Neural cell (in vitro differentiated cells): Measurements from ENCODE around the gene TYK2. TPM values are rescaled to one million over a fixed set of nuclear protein-coding genes. Genes with fewer than 3 reads are reported as not detected.
"Not testable (repeated sequence)": the region's sequence is repeated elsewhere in the genome, so short reads cannot be mapped to it uniquely, and the experiment has no call there.

Experiments
- H2AFZ ChIP-seq: fragments of 200-600, 300-800 bp; sonication (generic), shearing (Covaris generic); 2 replicates; pipeline ENCODE4 v1.6.0; 2014; ENCODE audit warnings: low read depth, mild to moderate bottlenecking, antibody characterized with exemption, low read length, moderate library complexity
- H3F3A ChIP-seq: fragments of 200-600 bp; shearing (Covaris generic); 2 replicates; pipeline ENCODE4 v1.6.1; 2016; ENCODE audit warnings: mild to moderate bottlenecking, moderate library complexity, mixed read lengths, antibody characterized with exemption, low read length; ENCODE audit not compliant: insufficient read depth, poor library complexity, severe bottlenecking
- H3K27ac ChIP-seq: fragments of 200-600, 300-800 bp; sonication (generic), shearing (Covaris generic); 2 replicates; pipeline ENCODE4 v1.5.1; 2014; ENCODE audit warnings: mild to moderate bottlenecking, low read length, moderate library complexity
- H3K27me3 ChIP-seq: fragments of 300-800, 200-600 bp; sonication (generic), shearing (Covaris generic); 2 replicates; pipeline ENCODE4 v1.6.0; 2014; ENCODE audit warnings: mild to moderate bottlenecking, low read depth, low read length, moderate library complexity; ENCODE audit not compliant: insufficient read depth
- H3K36me3 ChIP-seq: fragments of 300-800, 200-600 bp; sonication (generic), shearing (Covaris generic); 2 replicates; pipeline ENCODE4 v1.5.1; 2014; ENCODE audit warnings: mild to moderate bottlenecking, antibody characterized with exemption, low read length, moderate library complexity; ENCODE audit not compliant: insufficient read depth
- H3K4me2 ChIP-seq: fragments of 300-800, 200-600 bp; sonication (generic), shearing (Covaris generic); 2 replicates; pipeline ENCODE4 v1.6.0; 2014; ENCODE audit warnings: mild to moderate bottlenecking, low read length
- H3K4me3 ChIP-seq: fragments of 300-800, 200-600 bp; sonication (generic), shearing (Covaris generic); 2 replicates; pipeline ENCODE4 v1.5.1; 2014; ENCODE audit warnings: mild to moderate bottlenecking, low read length, moderate library complexity
- H3K79me2 ChIP-seq: fragments of 200-600 bp; shearing (Covaris generic); replicated peaks from 2 replicates; pipeline ENCODE4 v1.6.0; 2014; ENCODE audit warnings: mild to moderate bottlenecking, low read length, moderate library complexity; ENCODE audit not compliant: insufficient read depth
- H3K9ac ChIP-seq: fragments of 300-800, 200-600 bp; sonication (generic), shearing (Covaris generic); 2 replicates; pipeline ENCODE4 v1.6.1; 2016; ENCODE audit warnings: mild to moderate bottlenecking, low read length, mixed read lengths
- H3K9me2 ChIP-seq: fragments of 200-600 bp; shearing (Covaris generic); 2 replicates; pipeline ENCODE4 v1.6.1; 2016; ENCODE audit warnings: mild to moderate bottlenecking, low read length, mixed read lengths; ENCODE audit not compliant: insufficient read depth
- H3K9me3 ChIP-seq: fragments of 200-600, 300-800 bp; sonication (generic), shearing (Covaris generic); 2 replicates; pipeline ENCODE4 v1.6.1; 2016; ENCODE audit warnings: mild to moderate bottlenecking, mixed run types, low read length, moderate library complexity, mixed read lengths
- H4K20me1 ChIP-seq: fragments of 200-600 bp; shearing (Covaris generic); 2 replicates; pipeline ENCODE4 v1.6.1; 2016; ENCODE audit warnings: mild to moderate bottlenecking, mixed run types; ENCODE audit not compliant: insufficient read depth
- CTCF ChIP-seq: fragments of 450-650 bp; IDR thresholded peaks from 2 replicates; pipeline ENCODE4 v1.5.1; 2014; ENCODE audit warnings: antibody characterized with exemption, mild to moderate bottlenecking, moderate library complexity; ENCODE audit not compliant: poor library complexity, severe bottlenecking
- RAD21 ChIP-seq: fragments of 450-650 bp; conservative IDR thresholded peaks from 2 replicates; pipeline ENCODE4 v1.6.1; 2014; ENCODE audit warnings: antibody characterized with exemption, mild to moderate bottlenecking, moderate library complexity
- REST ChIP-seq: IDR thresholded peaks from 2 replicates; pipeline ENCODE4 v1.6.1; 2012; ENCODE audit warnings: borderline replicate concordance
- SMC3 ChIP-seq: fragments of 450-650 bp; conservative IDR thresholded peaks from 2 replicates; pipeline ENCODE4 v1.6.1; 2014; ENCODE audit warnings: antibody characterized with exemption, mild to moderate bottlenecking, moderate library complexity; ENCODE audit not compliant: poor library complexity
- TAF1 ChIP-seq: IDR thresholded peaks from 2 replicates; pipeline ENCODE4 v1.6.1; 2012; ENCODE audit warnings: low read depth
- polyA plus RNA-seq: library from polyadenylated mRNA; depleted of rRNA; stranded (reverse); fragments of >200 nt; gene quantifications from 2 replicates; pipeline ENCODE4 v1.2.3, GENCODE V29; 2014

The TYK2 gene
- polyA plus RNA-seq, 1 donor from 2014 or later: 95.8 TPM

GRCh38 chr19:10384580-10384979 is 4.2 kb upstream of the TYK2 start:
- Histone ChIP-seq H3K4me2 (no peak overlapping the region), H3K9me2 (no peaks in the 10 kb centered on the region), H3K4me3 (no peak overlapping the region), H2AFZ (no peak overlapping the region), H3K27ac (no peak overlapping the region), H3K9me3 (no peaks in the 10 kb centered on the region), H3K36me3 (no peaks in the 10 kb centered on the region), H3K27me3 (no peaks in the 10 kb centered on the region), H4K20me1 (no peaks in the 10 kb centered on the region), H3K79me2 (peaks cover 6% of the 10 kb centered on the region), H3K9ac (no peak overlapping the region), H3F3A (peaks cover 4% of the 10 kb centered on the region)
- TF ChIP-seq CTCF: no peak
- TF ChIP-seq SMC3: no peak
- TF ChIP-seq REST: no peak
- no peak for TF ChIP-seq TAF1
- TF ChIP-seq RAD21: no peak

- not testable (repeated sequence) for H3K36me3 ChIP-seq, H3K4me2 ChIP-seq, H3K9me2 ChIP-seq, H4K20me1 ChIP-seq, H3F3A ChIP-seq, H3K27me3 ChIP-seq, H2AFZ ChIP-seq, H3K4me3 ChIP-seq, H3K9ac ChIP-seq, H3K9me3 ChIP-seq, H3K27ac ChIP-seq, H3K79me2 ChIP-seq
These were observed 2.8 kb upstream of the TYK2 start for GRCh38 chr19:10383223-10383499.

- no peaks in the 10 kb centered on the region for H4K20me1 ChIP-seq
- peak overlapping the region; percentile 80 for H3K27ac ChIP-seq
- TF ChIP-seq CTCF: no peak
- peaks cover 7% of the 10 kb centered on the region for H3K79me2 ChIP-seq
- H3K9me2 ChIP-seq: no peaks in the 10 kb centered on the region
- peak overlapping the region; percentile 100 for H2AFZ ChIP-seq
- no peaks in the 10 kb centered on the region for H3K9me3 ChIP-seq
- H3F3A ChIP-seq: peaks cover 4% of the 10 kb centered on the region
- peak overlapping the region; percentile 90 for H3K9ac ChIP-seq
- peak overlapping the region; percentile 99 for H3K4me2 ChIP-seq
- peak overlapping the region; percentile 97 for H3K4me3 ChIP-seq
- no peaks in the 10 kb centered on the region for H3K27me3 ChIP-seq
- H3K36me3 ChIP-seq: no peaks in the 10 kb centered on the region
These were observed 476 bp downstream of the TYK2 start for GRCh38 chr19:10379880-10380312.
